Neuronal stem cell (in vitro differentiated cells): ENCODE results near the gene BABAM2.

Experiments used
- DNase-seq: peaks from one replicate; pipeline ENCODE4 v3.0.0-alpha.2; 2013; ENCODE audit warnings: low spot score
- H2AFZ ChIP-seq: one replicate; pipeline ENCODE4 v1.6.1; 2013; ENCODE audit warnings: mild to moderate bottlenecking, low read length, inconsistent platforms
- H2AK5ac ChIP-seq: 2 replicates; pipeline ENCODE4 v1.6.1; 2013; ENCODE audit warnings: low read depth, mild to moderate bottlenecking, inconsistent platforms, low read length, moderate library complexity, mixed read lengths
- H2BK120ac ChIP-seq: 2 replicates; pipeline ENCODE4 v1.6.1; 2013; ENCODE audit warnings: low read depth, mild to moderate bottlenecking, inconsistent platforms, low read length, moderate library complexity, mixed read lengths
- H2BK12ac ChIP-seq: one replicate; pipeline ENCODE4 v1.6.1; 2013; ENCODE audit warnings: low read length, inconsistent platforms
- H2BK15ac ChIP-seq: 2 replicates; pipeline ENCODE4 v1.6.1; 2013; ENCODE audit warnings: mild to moderate bottlenecking, low read length, inconsistent platforms, mixed read lengths
- H2BK5ac ChIP-seq: one replicate; pipeline ENCODE4 v1.6.1; 2013; ENCODE audit warnings: inconsistent platforms, mild to moderate bottlenecking, low read length, moderate library complexity
- H3K14ac ChIP-seq: one replicate; pipeline ENCODE4 v1.6.1; 2013; ENCODE audit warnings: low read length, inconsistent platforms
- H3K18ac ChIP-seq: 2 replicates; pipeline ENCODE4 v1.6.1; 2013; ENCODE audit warnings: low read length, inconsistent platforms
- H3K23ac ChIP-seq: 2 replicates; pipeline ENCODE4 v1.6.1; 2013; ENCODE audit warnings: low read depth, mild to moderate bottlenecking, mixed read lengths, low read length, inconsistent platforms; ENCODE audit not compliant: poor library complexity
- H3K27ac ChIP-seq: replicated peaks from 3 replicates; pipeline ENCODE4 v1.5.1; 2013; ENCODE audit warnings: low read length, inconsistent platforms
- H3K27me3 ChIP-seq, 3 experiments: 2 replicates each; pipeline ENCODE4 v1.6.1; 2013; ENCODE audit warnings: low read length in 3 of 3, mild to moderate bottlenecking in 2 of 3, inconsistent platforms in 1 of 3, low read depth in 1 of 3, mixed read lengths in 1 of 3, moderate library complexity in 1 of 3; ENCODE audit not compliant: control insufficient read depth in 3 of 3, insufficient read depth in 3 of 3
- H3K36me3 ChIP-seq, 2 donors: replicated peaks in 1 of 2; 2 replicates each; pipeline ENCODE4 v1.6.1; 2013; ENCODE audit warnings: low read length in 2 of 2; ENCODE audit not compliant: control insufficient read depth in 2 of 2, insufficient read depth in 2 of 2
- H3K4ac ChIP-seq: 2 replicates; pipeline ENCODE4 v1.6.1; 2013; ENCODE audit warnings: inconsistent platforms, mild to moderate bottlenecking, low read length, moderate library complexity
- H3K4me1 ChIP-seq, 2 donors: 1 replicate in 1 of 2; 2 replicates in 1 of 2; pipeline ENCODE4 v1.6.1; 2013; ENCODE audit warnings: low read length in 2 of 2, low read depth in 1 of 2; ENCODE audit not compliant: control insufficient read depth in 2 of 2, insufficient read depth in 1 of 2
- H3K4me2 ChIP-seq: one replicate; pipeline ENCODE4 v1.6.1; 2013; ENCODE audit warnings: mild to moderate bottlenecking, low read length, inconsistent platforms; ENCODE audit not compliant: insufficient read depth, poor library complexity, severe bottlenecking
- H3K4me3 ChIP-seq, 2 donors: 2 replicates each; pipeline ENCODE4 v1.5.1; 2013; ENCODE audit warnings: low read length in 2 of 2, mild to moderate bottlenecking in 2 of 2, inconsistent platforms in 1 of 2, moderate library complexity in 1 of 2
- H3K79me1 ChIP-seq: one replicate; pipeline ENCODE4 v1.6.1; 2013; ENCODE audit warnings: low read depth, mild to moderate bottlenecking, inconsistent platforms, low read length, moderate library complexity
- H3K9ac ChIP-seq: one replicate; pipeline ENCODE4 v1.6.1; 2013; ENCODE audit warnings: mild to moderate bottlenecking, low read depth, low read length, inconsistent platforms; ENCODE audit not compliant: poor library complexity
- H3K9me3 ChIP-seq, 2 donors: replicated peaks in 1 of 2; 2 replicates each; pipeline versions ENCODE3 to v1.6.1; 2013; ENCODE audit warnings: low read length in 2 of 2, mild to moderate bottlenecking in 2 of 2, inconsistent platforms in 1 of 2, low read depth in 1 of 2, mixed read lengths in 1 of 2, moderate library complexity in 1 of 2; ENCODE audit not compliant: control insufficient read depth in 2 of 2, insufficient read depth in 1 of 2
- H4K8ac ChIP-seq: one replicate; pipeline ENCODE4 v1.6.1; 2013; ENCODE audit warnings: low read depth, mild to moderate bottlenecking, inconsistent platforms, low read length, moderate library complexity
- H4K91ac ChIP-seq: one replicate; pipeline ENCODE4 v1.6.1; 2013; ENCODE audit warnings: low read length, low read depth, mild to moderate bottlenecking, inconsistent platforms; ENCODE audit not compliant: poor library complexity
- WGBS, 2 donors: extraction: QIAGEN DNeasy Blood & Tissue Kit; methylation state at CpG; one replicate each; pipeline ENCODE4 v1.1.7; 2013; ENCODE audit warnings: missing lambda C conversion rate in 2 of 2, mixed read lengths in 1 of 2; ENCODE audit not compliant: insufficient read length in 2 of 2, insufficient replicate concordance in 1 of 2; ENCODE audit errors: extremely low coverage in 2 of 2; 5-methylcytosine and 5-hydroxymethylcytosine counted together

BABAM2 gene

DNA sequence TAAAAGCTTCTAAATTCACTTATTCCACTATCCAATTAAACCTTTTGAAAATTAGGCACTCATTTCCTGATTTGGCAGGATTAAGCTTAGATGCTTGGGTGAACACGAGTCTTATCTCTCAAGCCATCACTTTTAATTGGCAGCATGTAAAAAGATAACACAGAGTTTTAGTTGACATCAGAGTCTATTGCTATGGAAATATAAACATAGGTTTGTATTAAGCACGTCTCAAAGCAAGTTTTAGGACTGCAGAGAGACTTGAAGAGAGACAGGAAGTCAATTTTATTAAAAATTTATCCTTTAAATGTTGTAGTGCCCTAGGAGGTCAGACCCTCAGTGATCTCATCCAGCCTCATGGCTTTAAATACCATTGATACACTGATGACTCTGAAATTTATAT is 5.9 kb upstream of the BABAM2 start:
- H2BK120ac ChIP-seq = no peak overlapping the region
- H4K8ac ChIP-seq = no peak overlapping the region
- H2BK15ac ChIP-seq = no peak overlapping the region
- H3K36me3 ChIP-seq = no peaks in the 10 kb centered on the region
- H3K14ac ChIP-seq = no peak overlapping the region
- no peak overlapping the region for H2BK12ac ChIP-seq
- no peak overlapping the region for H3K23ac ChIP-seq
- H3K9me3 ChIP-seq = no peaks in the 10 kb centered on the region
- no CpG with 5 or more reads among the region's 2 CpGs for WGBS, 2 donors
- no peak overlapping the region for H3K27ac ChIP-seq
- H2BK5ac ChIP-seq = no peak overlapping the region
- no peak overlapping the region for H3K4ac ChIP-seq
- H3K27me3 ChIP-seq = no peaks in the 10 kb centered on the region
- H4K91ac ChIP-seq = no peak overlapping the region
- H3K79me1 ChIP-seq = peaks cover 2% of the 10 kb centered on the region
- DNase-seq = no peak
- no peak overlapping the region for H3K18ac ChIP-seq
- H2AK5ac ChIP-seq = no peak overlapping the region
- H3K9ac ChIP-seq = no peak overlapping the region
- no peaks in the 10 kb centered on the region for H3K4me1 ChIP-seq
- no peak overlapping the region for H2AFZ ChIP-seq
- no peak overlapping the region for H3K4me3 ChIP-seq
- no peak overlapping the region for H3K4me2 ChIP-seq

DNA sequence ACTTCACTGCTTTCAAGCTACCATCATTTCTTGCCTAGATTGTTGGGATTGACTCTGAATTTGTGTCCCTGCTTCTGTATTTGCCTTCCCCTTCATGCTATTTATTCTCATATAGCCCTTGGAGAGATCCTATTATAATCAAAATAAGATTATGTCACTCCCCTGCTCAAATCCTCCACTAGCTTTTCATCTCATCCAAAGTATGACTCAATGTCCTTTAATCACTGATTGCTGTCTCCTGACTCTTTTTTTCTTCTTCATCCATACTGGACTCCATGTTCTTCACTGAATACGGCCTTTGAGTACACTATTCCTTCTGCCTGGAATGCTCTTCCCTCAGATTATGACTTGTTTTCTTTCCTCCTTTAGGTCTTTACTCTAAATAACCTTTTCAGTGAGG is 5.3 kb upstream of the BABAM2 start:
- peaks cover 0 to 2% of the 10 kb centered on the region in 2 donors for H3K4me1 ChIP-seq
- no peak overlapping the region for H3K27ac ChIP-seq
- H3K18ac ChIP-seq = no peak overlapping the region
- H3K23ac ChIP-seq = no peak overlapping the region
- H4K91ac ChIP-seq = no peak overlapping the region
- no peak overlapping the region for H3K4ac ChIP-seq
- H3K36me3 ChIP-seq = no peaks in the 10 kb centered on the region
- H3K4me2 ChIP-seq = no peak overlapping the region
- no peak overlapping the region for H2BK15ac ChIP-seq
- no peak overlapping the region for H4K8ac ChIP-seq
- H2BK12ac ChIP-seq = no peak overlapping the region
- WGBS, 2 donors = no CpG with 5 or more reads among the region's 1 CpG
- no peak overlapping the region for H2AK5ac ChIP-seq
- no peak overlapping the region for H2BK5ac ChIP-seq
- no peak for DNase-seq
- no peak overlapping the region for H3K9ac ChIP-seq
- H3K79me1 ChIP-seq = peaks cover 2% of the 10 kb centered on the region
- H3K9me3 ChIP-seq = no peaks in the 10 kb centered on the region
- no peak overlapping the region for H3K4me3 ChIP-seq
- no peak overlapping the region for H3K14ac ChIP-seq
- no peaks in the 10 kb centered on the region for H3K27me3 ChIP-seq
- no peak overlapping the region for H2AFZ ChIP-seq
- no peak overlapping the region for H2BK120ac ChIP-seq

DNA sequence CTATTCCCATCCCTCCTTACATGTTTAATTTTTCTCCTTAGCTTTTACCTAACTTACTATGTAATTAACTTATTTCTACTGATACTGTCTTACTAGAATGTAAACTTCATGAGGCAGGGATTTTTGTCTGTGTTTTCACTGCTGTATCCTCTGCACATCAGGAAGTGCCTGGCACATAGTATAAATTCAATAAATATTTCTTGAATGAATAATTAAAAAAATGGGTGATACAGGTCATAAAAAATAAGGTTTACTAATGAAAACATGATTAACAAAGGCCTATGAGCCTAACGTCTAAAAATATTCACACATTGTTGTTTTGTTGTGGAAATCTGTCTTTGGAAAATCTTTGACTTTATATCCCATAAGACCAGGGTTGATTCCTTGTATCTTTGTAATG is 4.9 kb upstream of the BABAM2 start:
- WGBS, 2 donors = no CpG with 5 or more reads among the region's 1 CpG
- H4K8ac ChIP-seq = no peak overlapping the region

DNA sequence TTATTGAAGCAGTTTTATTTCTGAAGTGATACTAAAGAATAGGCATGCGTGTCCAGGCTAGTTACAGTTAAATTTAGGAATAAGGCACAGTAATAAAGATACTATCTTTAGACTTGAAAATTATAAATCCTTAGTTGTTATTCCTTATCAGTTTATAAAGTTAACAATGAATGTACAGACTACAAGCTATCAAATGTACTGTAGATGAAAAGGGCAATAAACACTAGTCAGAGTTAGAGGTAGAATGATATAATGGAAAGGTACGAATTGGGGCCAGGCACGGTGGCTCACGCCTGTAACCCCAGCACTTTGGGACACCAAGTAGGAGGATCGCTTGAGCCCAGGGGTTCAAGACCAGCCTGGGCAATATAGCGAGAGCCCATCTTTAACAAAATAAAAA is 4.2 kb upstream of the BABAM2 start:
- H4K8ac ChIP-seq = no peak overlapping the region

More for the DNA sequence above, 4.9 kb upstream of the BABAM2 start:
- Histone ChIP-seq H2BK15ac (no peak overlapping the region), H3K4me2 (no peak overlapping the region), H2AK5ac (no peak overlapping the region), H3K18ac (no peak overlapping the region), H4K91ac (no peak overlapping the region), H2BK12ac (no peak overlapping the region), H3K14ac (no peak overlapping the region), H3K23ac (no peak overlapping the region), H3K79me1 (peaks cover 2% of the 10 kb centered on the region), H2BK120ac (no peak overlapping the region), H3K27ac (no peak overlapping the region), H3K36me3 (no peaks in the 10 kb centered on the region), H2BK5ac (no peak overlapping the region), H3K9ac (no peak overlapping the region), H3K4ac (no peak overlapping the region), H2AFZ (no peak overlapping the region), H3K27me3 (no peaks in the 10 kb centered on the region), H3K4me3 (no peak overlapping the region), H3K9me3 (no peaks in the 10 kb centered on the region), H3K4me1 (peaks cover 0 to 2% of the 10 kb centered on the region in 2 donors)
- DNase-seq = no peak

More for the DNA sequence above, 4.2 kb upstream of the BABAM2 start:
- no peak overlapping the region for H2BK12ac ChIP-seq
- H3K4me1 ChIP-seq = peaks cover 0 to 3% of the 10 kb centered on the region in 2 donors
- H3K4ac ChIP-seq = no peak overlapping the region
- WGBS, 2 donors = no CpG with 5 or more reads among the region's 6 CpGs
- H3K4me2 ChIP-seq = no peak overlapping the region
- no peak overlapping the region for H3K4me3 ChIP-seq
- no peak overlapping the region for H2BK5ac ChIP-seq
- H3K79me1 ChIP-seq = peaks cover 2% of the 10 kb centered on the region
- H3K9me3 ChIP-seq = no peaks in the 10 kb centered on the region
- H3K27ac ChIP-seq = no peak overlapping the region
- H3K27me3 ChIP-seq = no peaks in the 10 kb centered on the region
- no peak overlapping the region for H3K18ac ChIP-seq
- no peak for DNase-seq
- no peak overlapping the region for H4K91ac ChIP-seq
- H3K36me3 ChIP-seq = no peaks in the 10 kb centered on the region
- no peak overlapping the region for H2BK15ac ChIP-seq
- H2BK120ac ChIP-seq = no peak overlapping the region
- H3K9ac ChIP-seq = no peak overlapping the region
- no peak overlapping the region for H3K23ac ChIP-seq
- H2AK5ac ChIP-seq = no peak overlapping the region
- H2AFZ ChIP-seq = no peak overlapping the region
- no peak overlapping the region for H3K14ac ChIP-seq
